T-helper 9 cell (primary cell): ENCODE results near the gene OSBPL6.

Source experiments
- DNase-seq: peaks from one replicate; pipeline ENCODE4 v3.0.0-alpha.2; 2020

The OSBPL6 gene

GRCh38 chr2:178241844-178242551 is 47.7 kb downstream of the OSBPL6 start:
- no peak for DNase-seq

DNA sequence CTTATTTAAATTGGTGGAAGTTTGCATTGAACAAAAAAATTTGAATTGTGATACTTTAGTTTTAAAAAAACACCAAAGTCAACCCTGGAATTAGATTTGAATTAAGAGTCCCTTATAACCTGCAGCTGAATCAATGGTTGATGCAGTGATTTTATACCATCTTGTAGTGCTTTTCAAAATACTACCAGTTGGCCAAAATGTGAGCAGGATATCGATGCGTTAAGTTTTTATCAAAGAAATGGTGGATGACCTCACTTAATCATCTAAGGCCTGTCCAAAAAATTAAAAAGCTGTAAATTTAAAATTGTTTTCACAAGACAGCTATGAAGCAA is 48.2 kb downstream of the OSBPL6 start:
- no peak for DNase-seq

- no peak for DNase-seq
These were observed 49.6 kb downstream of the OSBPL6 start for GRCh38 chr2:178243961-178244360.

GRCh38 chr2:178244777-178245176 is 50.5 kb downstream of the OSBPL6 start:
- DNase-seq = no peak

DNA sequence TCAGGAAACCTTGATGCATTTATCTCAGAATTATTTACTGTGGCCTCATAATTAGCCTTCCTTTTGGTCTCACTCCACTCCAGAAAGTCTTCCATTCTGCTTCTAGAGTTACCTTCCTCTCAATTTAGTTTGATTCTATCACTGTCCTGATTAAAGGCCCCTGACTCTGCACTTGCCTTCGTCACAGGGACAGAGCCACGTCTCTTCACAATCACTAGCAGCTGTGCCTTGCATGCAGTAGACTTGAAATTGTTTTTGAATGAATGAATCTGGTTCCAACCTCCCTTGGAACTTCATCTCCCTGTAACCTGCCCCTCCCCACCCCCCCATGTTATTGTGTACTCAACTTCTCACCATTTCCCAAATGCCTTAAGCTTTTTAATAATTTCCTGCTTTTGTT is 52.4 kb downstream of the OSBPL6 start:
- no peak for DNase-seq

DNA sequence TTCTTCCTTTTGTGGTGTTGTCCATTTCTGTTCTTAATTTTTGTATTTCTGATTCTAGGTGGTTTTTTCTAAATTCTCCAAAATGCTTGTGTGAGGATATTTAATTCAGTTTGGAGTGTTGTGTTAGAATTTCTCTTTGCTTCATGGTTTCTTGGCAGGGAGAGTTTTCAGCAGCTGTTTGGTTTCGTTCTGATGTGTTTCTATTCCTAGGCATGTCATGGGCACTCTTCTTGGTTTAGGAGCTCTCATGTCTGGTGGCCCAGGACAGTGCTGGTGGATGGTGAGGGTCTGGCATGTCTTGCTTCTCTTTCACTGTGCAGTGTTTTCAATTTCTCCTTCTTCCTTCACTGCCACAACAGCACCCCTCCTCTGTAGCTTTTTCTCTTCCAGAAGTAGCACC is 52.9 kb downstream of the OSBPL6 start:
- DNase-seq = no peak

GRCh38 chr2:178250429-178250828 is 56.1 kb downstream of the OSBPL6 start:
- DNase-seq = no peak

DNA sequence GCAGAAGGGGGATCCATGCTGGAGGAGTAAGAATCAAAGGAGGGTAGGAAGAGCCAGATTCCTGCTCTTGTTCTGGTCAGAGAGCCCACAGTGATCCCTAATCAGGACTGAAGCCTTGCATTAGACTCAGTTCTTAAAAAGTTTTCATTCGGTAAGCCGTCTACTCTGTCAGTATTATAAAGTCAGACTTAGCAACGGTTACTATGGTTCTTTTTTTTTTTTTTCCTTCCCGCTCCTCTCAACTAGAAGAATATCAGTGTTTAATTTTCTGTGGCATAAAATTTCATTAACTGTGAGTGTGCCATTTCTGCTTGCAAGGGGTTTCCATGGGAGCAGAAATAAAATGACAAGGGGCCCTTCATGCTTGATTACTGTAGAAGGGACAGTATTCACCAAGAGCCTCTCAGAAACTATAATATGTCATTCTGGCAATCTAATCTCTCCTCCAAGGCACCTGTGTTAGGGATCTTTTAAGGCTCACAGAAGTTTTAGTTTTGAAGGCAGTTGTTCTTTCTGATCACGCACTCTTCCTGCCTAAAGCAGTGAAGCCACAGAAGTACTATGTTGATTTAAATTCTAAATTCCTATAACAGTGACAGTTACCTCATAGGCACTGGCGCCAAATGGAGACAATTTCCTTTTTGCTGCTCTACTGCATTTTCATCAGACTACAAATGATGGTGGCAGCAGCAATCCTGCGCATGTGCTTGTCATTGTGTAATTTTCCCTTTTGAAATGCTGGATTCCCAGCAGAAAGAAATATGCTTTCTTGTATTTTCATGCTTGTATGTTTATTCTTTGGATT is 57.0 kb downstream of the OSBPL6 start:
- DNase-seq = no peak

DNA sequence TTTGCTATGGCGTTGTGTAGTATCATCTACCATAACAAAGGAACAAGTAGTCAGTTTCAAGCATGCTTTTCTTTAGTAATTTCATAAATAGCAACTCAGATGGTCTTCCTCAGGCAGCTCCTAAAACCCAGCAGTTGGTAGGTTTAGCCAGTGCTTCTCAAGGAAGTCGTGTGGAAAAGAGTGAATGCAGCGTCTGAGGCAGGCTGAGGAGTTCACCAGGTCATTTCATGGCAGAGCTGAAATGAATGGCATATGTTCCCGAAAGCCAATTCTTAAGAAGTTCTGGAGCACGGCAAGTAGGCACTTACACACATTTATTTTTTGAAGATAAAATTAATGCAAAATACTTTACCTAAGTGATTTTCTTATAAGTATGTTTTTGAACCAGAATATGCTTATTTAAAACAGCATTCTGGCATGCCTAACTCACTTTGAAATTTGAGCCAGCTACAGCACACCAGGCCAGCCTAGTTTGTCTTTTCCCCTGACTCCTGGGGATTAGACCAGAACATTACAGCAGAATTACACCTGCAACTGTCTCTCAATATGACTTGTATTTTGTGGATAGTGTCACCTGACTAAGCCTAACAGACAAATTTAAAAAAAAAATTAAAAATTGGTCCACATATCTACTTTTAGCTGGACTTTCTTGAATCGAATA is 62.2 kb downstream of the OSBPL6 start:
- no peak for DNase-seq

DNA sequence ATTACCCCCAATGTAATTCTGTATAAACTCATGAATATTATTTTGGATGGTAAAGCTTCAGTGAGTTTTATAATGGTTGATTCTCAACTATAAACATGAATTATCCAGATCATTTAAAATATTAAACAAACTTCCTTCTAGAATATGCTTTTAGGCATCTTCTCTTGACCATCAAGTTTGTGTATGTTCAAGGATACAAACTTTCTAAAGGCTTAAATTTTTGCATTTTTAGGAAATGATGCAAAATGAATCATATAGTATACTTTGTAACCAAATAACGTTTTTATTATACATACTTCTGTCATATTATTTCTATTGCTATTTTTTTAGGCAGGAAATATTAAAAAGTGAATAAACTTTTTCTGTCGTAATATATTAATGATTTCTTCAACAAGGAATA is 62.8 kb downstream of the OSBPL6 start:
- DNase-seq = no peak

- DNase-seq = no peak
These were observed 64.6 kb downstream of the OSBPL6 start for GRCh38 chr2:178258916-178259315.

- no peak for DNase-seq
These were observed 69.0 kb downstream of the OSBPL6 start for GRCh38 chr2:178263159-178263860.

DNA sequence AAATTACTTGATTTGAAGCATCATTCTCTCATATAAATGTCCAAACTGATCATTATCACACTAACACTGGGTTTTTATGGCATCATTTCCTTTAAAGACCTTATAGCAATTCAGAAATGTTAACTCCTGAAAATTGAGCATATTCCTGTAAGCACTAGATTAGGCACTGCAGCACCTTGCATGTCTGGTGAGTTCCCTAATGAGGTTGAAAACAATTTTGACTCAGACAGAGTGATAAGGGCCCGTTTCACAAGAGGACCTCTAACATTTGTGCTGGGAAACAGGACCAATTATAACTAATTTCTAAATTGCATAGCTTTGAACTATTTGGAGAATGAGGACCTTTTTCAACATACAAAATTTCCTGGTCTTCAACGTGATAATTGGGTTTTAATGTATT is 69.9 kb downstream of the OSBPL6 start:
- no peak for DNase-seq

DNA sequence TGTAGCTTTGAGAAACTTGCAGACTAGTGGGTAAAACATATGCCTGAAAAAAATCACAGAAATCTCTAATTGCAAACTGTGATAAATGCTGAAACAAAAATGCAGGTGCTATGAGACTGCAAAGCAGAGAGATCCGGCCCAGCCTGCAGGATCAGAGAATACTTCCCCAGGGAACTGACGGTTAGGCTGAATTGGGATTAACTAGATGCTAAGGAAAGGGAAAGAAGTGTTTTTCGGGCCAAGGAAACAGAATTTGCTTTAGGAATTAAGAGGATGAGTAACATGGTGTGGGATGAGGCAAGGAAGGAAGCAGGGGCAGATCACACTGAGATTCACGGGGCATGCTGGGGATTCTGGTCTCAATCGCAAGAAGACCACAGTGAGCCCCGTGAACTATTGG is 71.5 kb downstream of the OSBPL6 start:
- DNase-seq = no peak

DNA sequence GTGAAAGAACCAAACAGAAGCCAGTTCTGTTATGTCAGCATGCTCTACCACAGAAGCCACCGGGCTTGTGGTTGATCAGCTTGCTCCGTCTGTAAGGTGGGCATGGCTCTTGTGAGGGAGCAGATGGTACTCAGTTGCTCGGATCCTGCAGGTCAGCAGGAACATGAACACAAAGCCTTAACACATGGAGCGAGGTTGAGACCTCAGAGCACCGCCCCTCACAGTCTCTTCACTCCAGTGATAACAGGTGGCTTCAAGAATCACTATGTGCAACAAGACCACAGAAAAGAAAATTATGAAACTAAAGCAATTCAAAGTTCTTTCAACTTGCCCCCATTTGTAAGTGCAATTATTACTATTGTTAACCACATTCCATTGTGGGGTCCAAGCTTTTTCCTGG is 72.1 kb downstream of the OSBPL6 start:
- no peak for DNase-seq

- no peak for DNase-seq
These were observed 73.3 kb downstream of the OSBPL6 start for GRCh38 chr2:178267660-178268059.

- DNase-seq = no peak
These were observed 74.1 kb downstream of the OSBPL6 start for GRCh38 chr2:178268435-178268834.

DNA sequence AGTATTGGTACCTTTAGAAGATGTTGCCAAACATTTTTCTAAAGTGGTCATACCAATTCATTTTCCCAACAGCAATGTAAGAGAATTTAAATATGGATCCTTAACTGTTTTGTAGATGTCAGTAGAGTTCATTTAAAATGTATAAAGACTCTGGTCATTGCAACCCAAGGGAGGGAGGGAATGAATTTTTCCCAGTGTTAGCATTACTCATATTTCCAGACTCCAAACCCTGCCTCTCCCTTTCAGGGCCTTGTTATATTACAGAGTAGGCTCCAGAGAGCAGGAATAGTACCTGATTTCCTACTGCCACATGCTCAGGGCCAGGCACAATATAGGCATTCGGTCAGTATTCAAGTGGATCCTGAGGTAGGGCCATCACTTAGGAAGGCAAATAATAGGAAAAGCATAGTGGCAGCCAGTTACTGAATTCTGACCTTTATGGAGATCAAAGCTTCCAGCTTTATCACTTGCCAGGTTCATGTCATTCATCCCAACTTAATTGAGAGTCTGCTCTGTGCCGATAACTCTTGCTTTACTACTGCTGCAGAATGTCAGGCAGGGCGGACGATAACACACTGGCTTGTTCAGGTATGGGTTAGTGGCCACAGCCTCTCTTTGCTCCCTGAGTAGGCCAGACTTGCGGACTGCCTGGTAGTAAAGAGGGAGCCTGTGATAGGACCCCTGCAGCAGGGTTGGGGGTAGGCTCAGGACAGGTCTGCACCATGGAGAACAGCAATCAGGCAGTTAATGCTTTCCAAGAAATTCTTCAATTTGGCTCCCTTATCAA is 75.3 kb downstream of the OSBPL6 start:
- no peak for DNase-seq

- DNase-seq = no peak
These were observed 76.0 kb downstream of the OSBPL6 start for GRCh38 chr2:178270338-178270737.

DNA sequence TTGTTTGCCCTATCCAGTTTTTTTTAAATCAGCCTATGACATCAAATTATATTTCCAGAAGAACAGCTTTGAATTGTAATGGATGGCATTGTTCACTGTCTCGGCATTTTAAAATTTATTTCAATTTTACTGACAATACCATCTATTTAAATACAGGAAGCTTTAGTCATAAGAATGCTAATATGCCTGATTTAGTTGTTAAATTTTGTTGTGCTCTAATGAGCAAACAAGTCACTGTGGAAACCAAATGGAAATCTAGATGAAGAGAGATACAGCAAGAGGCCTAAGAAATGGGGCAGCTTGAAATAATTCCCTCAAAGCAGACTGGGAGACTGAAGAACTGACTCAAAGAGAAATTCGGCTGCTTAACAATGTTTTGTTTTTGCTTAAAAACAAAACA is 76.8 kb downstream of the OSBPL6 start:
- no peak for DNase-seq

GRCh38 chr2:178271629-178272333 is 77.5 kb downstream of the OSBPL6 start:
- DNase-seq = no peak

GRCh38 chr2:178273787-178274360 is 79.6 kb downstream of the OSBPL6 start:
- no peak for DNase-seq
